ENCODE results near the gene FAM174B.

FAM174B gene

DNA sequence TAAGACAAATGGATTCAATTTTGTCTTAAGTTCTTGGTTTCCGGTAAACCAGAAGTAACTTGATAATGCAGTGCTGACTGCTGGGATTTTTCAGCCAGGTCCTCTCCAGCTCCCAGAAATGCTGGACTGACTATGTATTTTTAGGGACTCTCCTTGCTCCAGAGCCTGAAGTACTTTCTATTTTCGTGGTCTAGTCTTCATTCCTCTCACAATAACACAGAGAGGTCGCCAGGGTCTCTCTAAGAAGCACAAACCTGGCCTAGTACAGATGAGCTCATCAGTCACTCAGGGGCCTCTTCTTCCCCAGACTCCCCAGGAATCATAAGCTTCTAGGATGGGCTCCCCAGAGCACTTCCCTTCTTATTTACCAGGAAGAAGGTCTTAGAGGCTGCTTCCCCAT lies 85.8 kb downstream of the FAM174B start:
- DNase-seq (ENCODE audit: low spot score), result no peak
